ENCODE data around the gene PIK3C2G.

- TF ChIP-seq CTCF (IDR thresholded peaks at IDR 0.05) (no peak), ZFX (IDR thresholded peaks at IDR 0.05; ENCODE audit: borderline replicate concordance) (no peak)
Observed at GRCh38 chr12:18422871-18423270, 161.6 kb downstream of the PIK3C2G start.
